SU-DHL-6 (cell line): ENCODE measurements around the gene KLHL12.

Experiments used
- EZH2phosphoT487 ChIP-seq: fragments of 200-600 bp; sonication (generic), shearing (Covaris generic); conservative IDR thresholded peaks from 2 replicates; pipeline ENCODE4 v1.6.1; 2018; ENCODE audit warnings: mild to moderate bottlenecking, antibody characterized with exemption, low read length, moderate library complexity, mixed read lengths
- TF ChIP-seq, protein P1 (sequence below): fragments of 200-600 bp; sonication (generic); IDR thresholded peaks from one replicate; pipeline ENCODE4 v1.5.1; 2017; ENCODE audit warnings: antibody characterized with exemption, mild to moderate bottlenecking, low read length, moderate library complexity; ENCODE audit not compliant: insufficient read depth, poor library complexity, severe bottlenecking

DNA sequence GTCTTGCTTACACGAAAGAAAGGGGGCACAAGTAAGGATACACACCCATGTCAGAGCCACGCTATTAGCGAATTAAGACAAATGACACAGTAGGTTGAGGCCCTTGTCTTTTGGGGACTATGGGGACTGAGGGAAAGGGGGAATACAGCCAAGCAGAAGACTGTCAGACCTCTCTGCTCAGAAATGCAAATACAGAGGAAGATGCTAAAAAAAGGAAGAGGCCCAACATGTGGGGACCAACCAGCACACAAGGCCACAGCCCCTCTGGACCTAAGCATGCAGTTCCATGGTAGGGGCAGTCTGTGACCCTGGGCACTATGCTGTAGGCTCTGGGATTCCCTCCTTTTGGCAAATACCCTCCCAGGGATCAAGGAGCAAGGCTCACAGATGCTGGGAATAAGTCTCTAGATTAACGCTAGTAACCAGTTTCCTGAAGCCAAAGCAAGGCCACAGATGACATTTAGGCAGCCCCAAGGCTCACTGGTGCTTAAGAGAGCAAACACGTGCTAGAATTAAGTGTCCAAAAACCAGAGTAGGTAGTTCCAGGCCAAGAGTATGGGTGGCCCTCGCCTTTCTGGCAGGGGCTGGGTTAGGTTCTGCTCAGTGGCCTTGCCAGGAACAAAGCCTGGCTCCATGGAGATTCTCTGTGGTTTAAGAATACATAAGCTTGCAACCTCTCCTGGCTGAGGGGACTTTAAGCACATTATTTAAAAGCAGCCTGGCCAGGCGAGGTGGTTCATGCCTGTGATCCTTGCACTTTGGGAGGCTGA lies 76.3 kb downstream of the KLHL12 start:
- TF ChIP-seq, protein P1, sequence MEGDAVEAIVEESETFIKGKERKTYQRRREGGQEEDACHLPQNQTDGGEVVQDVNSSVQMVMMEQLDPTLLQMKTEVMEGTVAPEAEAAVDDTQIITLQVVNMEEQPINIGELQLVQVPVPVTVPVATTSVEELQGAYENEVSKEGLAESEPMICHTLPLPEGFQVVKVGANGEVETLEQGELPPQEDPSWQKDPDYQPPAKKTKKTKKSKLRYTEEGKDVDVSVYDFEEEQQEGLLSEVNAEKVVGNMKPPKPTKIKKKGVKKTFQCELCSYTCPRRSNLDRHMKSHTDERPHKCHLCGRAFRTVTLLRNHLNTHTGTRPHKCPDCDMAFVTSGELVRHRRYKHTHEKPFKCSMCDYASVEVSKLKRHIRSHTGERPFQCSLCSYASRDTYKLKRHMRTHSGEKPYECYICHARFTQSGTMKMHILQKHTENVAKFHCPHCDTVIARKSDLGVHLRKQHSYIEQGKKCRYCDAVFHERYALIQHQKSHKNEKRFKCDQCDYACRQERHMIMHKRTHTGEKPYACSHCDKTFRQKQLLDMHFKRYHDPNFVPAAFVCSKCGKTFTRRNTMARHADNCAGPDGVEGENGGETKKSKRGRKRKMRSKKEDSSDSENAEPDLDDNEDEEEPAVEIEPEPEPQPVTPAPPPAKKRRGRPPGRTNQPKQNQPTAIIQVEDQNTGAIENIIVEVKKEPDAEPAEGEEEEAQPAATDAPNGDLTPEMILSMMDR = no peak
- TF ChIP-seq EZH2phosphoT487 = no peak
